ENCODE results near the gene BTG1.

The BTG1 gene

GRCh38 chr12:92132288-92132687 lies 13.4 kb downstream of the BTG1 start:
- no peak for DNase-seq

- no peak for DNase-seq
Observed at GRCh38 chr12:92130999-92131398, 14.6 kb downstream of the BTG1 start.

GRCh38 chr12:92129609-92130008 lies 16.0 kb downstream of the BTG1 start:
- DNase-seq: no peak

GRCh38 chr12:92128612-92129011 lies 17.0 kb downstream of the BTG1 start:
- no peak for DNase-seq

- no peak for DNase-seq
Observed at GRCh38 chr12:92124689-92125029, 21.0 kb downstream of the BTG1 start.

- DNase-seq: no peak
Observed at GRCh38 chr12:92123780-92124688, 21.6 kb downstream of the BTG1 start.

GRCh38 chr12:92122941-92123779 lies 22.5 kb downstream of the BTG1 start:
- no peak for DNase-seq

GRCh38 chr12:92121826-92122225 lies 23.8 kb downstream of the BTG1 start:
- no peak for DNase-seq

GRCh38 chr12:92118826-92119536 lies 26.7 kb downstream of the BTG1 start:
- DNase-seq: no peak

- no peak for DNase-seq
Observed at GRCh38 chr12:92114834-92115233, 30.8 kb downstream of the BTG1 start.

- no peak for DNase-seq
Observed at GRCh38 chr12:92111256-92111655, 34.4 kb downstream of the BTG1 start.

- DNase-seq: peak; percentile 7
Observed at GRCh38 chr12:92110083-92110640, 35.5 kb downstream of the BTG1 start.

GRCh38 chr12:92109613-92110012 lies 36.0 kb downstream of the BTG1 start:
- no peak for DNase-seq

- DNase-seq: peak; percentile 12
Observed at GRCh38 chr12:92108651-92109050, 37.0 kb downstream of the BTG1 start.

GRCh38 chr12:92107621-92108131 lies 38.0 kb downstream of the BTG1 start:
- peak; percentile 86 for DNase-seq

- DNase-seq: no peak
Observed at GRCh38 chr12:92107094-92107493, 38.6 kb downstream of the BTG1 start.

GRCh38 chr12:92105676-92106075 lies 40.0 kb downstream of the BTG1 start:
- DNase-seq: no peak

- DNase-seq: no peak
Observed at GRCh38 chr12:92105110-92105509, 40.5 kb downstream of the BTG1 start.

GRCh38 chr12:92102606-92103005 lies 43.0 kb downstream of the BTG1 start:
- no peak for DNase-seq

GRCh38 chr12:92098594-92099380 lies 46.9 kb downstream of the BTG1 start:
- no peak for DNase-seq

- no peak for DNase-seq
Observed at GRCh38 chr12:92096346-92097136, 49.1 kb downstream of the BTG1 start.

All from NCI-H1105 treated with DMSO at 0.1 percent for 48 hours (cell line).